ENCODE results near the gene DGKQ. TPM values are rescaled to one million over a fixed set of nuclear protein-coding genes. Genes with fewer than 3 reads are reported as not detected.
"Not testable (repeated sequence)": the region's sequence is repeated elsewhere in the genome, so short reads cannot be mapped to it uniquely, and the experiment has no call there.

The DGKQ gene
- total RNA-seq, 1 donor from 2014 or later = 9.6 TPM

DNA sequence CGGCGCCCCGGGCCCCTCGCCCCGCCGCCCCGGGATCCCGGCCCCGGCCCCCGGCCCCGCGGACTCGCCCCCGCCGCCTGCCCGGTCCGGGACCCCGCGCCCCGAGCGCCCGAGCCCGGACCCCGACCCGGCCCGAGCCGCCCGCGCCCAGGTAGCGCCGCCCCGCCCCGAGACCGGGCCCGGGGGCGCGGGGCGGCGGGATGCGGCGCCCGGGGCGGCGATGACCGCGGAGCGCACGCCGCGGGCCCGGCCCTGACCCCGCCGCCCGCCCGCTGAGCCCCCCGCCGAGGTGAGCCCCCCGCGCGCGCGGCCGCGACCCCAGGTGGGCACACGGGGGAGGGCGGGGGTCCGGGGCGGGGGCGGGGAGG is 38.3 kb upstream of the DGKQ start:
- intact Hi-C loops (cut with DNase I) = no loop called here
- DNase-seq (ENCODE audit: low spot score) = no peak
- ATAC-seq = no peak

DNA sequence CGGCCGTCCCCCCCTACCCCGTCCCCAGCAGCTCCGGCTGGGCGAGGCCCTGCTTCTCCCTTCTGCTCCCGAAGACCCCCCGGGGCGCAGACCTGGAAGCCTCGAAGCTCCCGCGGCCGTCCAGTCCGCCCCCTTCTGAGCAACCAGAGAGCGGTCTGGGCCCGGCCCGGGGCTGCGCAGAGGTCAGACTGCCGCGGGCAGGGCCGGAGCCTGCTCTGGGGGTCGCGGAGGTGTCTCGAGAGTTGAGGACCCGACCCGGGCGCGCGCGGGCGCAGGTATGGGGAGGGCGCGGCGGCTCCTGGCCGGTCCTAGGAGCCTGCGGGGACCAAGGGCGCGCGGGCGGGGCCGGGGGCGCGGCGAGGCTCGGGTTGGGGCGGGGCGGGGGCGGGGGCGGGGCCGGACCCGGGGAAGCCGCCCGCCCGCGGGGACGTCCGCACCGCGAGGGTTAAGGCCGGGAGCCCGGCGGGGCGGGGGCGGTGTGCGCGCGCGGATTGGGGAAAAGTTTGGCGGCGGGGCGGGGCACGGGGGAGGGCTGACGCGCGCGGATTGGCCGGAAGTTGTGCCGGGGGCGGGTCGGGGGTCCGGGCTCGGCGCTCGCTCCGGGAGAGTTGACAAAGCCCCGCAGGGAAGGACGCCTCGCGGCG is 37.8 kb upstream of the DGKQ start, which contains the start of gene FGFRL1:
TSS of gene FGFRL1 (plus strand) at position 605 of the 644 bp plus-strand sequence. CDS start 860 bp downstream, outside the sequence.
- DNase-seq (ENCODE audit: low spot score) (peak; percentile 97), ATAC-seq (peak; percentile 75)
- intact Hi-C loops (cut with DNase I) = no loop called here

DNA sequence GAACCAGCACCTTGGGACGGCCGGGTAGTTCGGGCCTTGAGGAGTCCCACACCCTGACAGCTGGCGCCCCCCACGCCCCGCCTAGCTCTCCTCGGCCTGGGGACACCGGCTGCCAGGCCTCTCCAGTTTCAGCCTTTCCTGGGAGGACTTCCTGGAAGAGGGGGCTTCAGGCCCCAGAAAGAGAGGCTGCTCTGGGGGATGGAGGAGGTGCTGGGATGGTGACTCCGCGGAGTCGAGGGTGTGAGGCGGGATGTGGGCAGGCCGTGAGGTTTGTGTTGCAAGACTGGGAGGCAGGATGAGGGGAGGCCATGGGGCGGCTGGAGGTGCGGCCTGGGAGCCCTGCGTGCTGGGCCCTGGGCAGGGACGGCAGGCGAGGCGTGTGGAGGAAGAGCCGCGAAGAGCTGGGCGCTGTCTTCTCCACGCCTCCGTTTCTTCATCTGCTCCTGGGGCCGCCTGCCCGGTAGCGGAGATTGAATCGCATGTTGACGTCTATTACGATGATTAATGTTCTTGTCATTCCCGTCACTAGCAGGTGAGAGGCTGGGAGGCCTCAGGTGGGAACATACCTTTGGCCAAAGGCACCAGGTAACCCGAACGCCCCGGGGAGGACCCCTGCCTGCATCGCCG is 37.1 kb upstream of the DGKQ start:
- peak; percentile 73 for ATAC-seq
- intact Hi-C loops (cut with DNase I) = no loop called here
- DNase-seq (ENCODE audit: low spot score) = peak; percentile 85

DNA sequence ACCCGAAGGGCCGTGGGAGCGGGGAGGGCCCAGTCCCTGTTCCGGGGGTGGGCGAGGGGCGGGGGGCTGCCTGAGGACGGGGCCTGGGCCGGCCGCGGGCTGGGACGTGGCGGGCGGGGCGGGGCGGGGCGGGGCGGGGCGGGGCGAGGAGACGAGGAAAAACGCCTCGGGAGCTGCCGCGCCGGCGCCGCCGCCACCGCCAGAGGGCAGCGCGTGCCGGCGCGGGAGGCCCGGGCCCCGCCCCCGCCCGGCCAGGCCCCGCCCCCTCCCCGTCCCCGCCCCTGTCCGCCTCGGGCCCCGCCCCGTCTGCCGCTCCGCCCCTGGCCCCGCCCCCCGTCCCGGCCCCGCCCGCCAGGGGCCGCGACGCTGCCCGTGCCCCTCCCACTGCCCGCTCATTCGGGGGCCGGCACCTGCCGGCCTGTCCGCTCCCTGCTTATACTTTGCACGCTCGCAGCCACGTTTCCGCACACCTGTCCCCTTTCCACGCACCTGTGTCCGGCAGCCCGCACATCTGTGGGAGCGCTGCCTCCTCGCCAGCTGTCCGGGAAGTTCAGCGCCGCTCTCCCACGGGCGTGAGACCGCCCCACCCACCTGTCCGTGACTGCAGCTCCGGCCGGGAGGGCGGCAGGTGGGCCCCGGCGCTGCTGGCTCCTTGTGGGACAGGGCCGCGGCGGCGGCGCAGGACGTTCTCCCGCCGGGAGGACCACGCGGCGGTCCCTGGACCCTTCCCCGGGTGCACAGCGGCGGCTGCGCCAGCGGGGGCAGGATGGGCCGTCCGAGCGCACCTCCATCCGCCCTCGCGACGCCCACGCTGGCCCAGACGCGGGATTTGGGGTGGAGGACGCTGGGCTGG is 36.4 kb upstream of the DGKQ start:
- ATAC-seq = peak; percentile 62
- intact Hi-C loops (cut with DNase I) = no loop called here
- peak; percentile 84 for DNase-seq (ENCODE audit: low spot score)

DNA sequence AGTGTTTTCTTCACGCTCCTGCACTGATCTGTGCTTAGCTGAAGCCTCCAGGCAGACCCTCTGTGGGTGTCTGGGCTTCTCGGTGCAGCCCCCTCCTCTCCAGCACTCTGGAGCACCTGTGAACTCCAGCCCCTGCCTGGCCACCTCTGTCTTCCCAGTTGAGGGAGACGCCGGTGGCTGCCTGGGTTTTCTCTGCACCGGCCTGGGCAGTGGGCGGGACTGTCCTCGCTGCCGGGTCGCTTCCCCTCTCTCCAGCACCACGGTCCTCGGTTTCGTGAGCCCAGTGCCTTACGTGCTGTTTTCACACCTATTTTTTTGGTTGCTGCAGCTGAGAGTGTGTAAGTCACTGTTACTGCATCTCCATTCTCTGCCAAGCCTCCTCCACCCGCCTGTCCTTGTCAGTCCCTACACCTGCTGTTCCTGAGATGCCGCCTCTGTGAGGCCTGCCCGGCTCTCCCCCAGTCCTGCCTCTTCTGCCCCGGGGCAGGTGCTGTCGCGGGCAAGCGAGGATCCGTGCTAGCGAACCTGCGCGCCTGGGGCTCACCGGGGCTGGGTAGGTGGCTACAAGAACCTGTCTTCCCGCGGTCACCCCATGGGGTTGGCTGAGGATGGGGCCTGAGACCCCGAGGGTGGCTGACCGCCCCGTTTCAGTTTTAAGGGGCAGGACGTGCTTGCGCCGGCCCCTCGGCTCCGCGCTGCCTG is 35.6 kb upstream of the DGKQ start:
- DNase-seq (ENCODE audit: low spot score) = no peak
- ATAC-seq = peak; percentile 5
- intact Hi-C loops (cut with DNase I) = no loop called here

DNA sequence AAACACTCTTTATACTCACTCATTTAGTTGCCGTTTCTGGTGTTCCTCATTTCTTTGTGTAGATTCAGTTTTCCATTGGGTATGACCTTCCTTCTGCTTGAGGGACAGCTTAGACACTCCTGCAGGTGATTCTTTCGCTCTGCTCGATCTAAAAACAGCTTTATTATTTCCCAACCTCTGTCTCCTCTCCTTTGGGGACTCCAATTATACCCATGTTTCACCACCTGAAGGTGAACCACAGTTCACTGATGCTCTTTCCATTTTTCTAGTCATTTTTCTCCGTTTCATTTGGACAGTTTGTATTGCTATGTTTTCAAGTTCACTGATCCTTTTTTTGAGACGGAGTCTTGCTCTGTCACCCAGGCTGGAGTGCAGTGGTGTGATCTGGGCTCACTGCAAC is 33.5 kb upstream of the DGKQ start:
- ATAC-seq (no peak), DNase-seq (ENCODE audit: low spot score) (no peak)
- intact Hi-C loops (cut with DNase I) = no loop called here

DNA sequence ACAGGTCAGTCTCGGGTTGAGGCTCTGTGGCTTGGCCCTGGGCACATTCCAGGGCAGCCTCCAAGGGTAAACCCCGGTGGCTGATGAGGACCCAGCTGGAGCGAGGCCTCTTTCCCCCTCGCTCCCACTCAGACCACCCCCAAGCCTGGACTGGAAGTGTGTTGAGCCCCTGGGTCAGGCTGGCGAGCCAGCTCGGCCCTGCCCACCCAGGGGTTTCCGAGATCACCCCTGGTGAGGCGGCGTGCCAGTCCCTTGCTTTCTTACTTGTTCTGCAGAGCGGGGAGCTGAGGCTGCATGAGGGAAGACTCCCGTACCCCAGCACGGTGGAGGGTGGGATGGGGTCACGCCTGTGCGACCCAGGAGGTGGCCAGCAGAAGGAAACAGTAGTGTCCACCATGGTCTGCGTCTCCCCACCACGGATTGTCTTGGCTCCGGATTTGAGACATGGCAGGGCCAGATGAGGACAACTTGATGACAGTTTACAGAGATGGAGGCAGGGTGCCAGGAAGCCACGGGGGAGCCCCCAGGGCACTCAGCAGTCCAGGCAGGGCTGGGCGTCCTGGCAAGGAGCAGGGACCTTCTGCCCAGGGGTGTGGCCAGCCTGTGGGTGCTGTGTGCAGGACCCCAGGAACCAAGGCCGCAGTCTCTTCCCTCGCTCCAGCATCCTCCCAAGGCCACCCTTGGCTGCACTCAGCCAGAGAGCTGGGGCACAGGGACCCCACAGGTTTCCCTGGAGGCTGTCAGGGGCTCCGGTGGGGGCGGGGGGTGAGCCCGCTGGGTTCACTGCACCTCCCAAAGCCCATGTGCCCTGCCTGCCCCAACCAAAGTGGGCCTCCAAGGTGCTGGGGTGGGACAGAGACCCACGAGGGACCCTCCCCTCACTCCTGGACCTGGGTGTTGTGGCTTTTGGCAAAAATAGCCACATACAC is 31.5 kb upstream of the DGKQ start:
- no peak for DNase-seq (ENCODE audit: low spot score)
- no peak for ATAC-seq
- intact Hi-C loops (cut with DNase I) = no loop called here

DNA sequence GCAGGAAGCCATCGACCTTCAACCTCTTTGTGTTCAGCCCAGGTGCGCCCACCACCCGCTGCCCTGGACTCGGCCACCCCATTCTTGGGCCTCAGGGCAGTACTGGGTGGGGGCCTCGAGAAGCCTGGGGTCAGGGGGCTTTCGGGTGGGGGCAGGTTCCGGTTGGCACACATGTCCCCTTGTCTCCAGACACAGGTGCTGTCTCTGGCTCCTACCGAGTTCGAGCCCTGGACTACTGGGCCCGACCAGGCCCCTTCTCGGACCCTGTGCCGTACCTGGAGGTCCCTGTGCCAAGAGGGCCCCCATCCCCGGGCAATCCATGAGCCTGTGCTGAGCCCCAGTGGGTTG is 30.7 kb upstream of the DGKQ start:
- intact Hi-C loops (cut with DNase I) = no loop called here
- ATAC-seq = no peak
- no peak for DNase-seq (ENCODE audit: low spot score)

DNA sequence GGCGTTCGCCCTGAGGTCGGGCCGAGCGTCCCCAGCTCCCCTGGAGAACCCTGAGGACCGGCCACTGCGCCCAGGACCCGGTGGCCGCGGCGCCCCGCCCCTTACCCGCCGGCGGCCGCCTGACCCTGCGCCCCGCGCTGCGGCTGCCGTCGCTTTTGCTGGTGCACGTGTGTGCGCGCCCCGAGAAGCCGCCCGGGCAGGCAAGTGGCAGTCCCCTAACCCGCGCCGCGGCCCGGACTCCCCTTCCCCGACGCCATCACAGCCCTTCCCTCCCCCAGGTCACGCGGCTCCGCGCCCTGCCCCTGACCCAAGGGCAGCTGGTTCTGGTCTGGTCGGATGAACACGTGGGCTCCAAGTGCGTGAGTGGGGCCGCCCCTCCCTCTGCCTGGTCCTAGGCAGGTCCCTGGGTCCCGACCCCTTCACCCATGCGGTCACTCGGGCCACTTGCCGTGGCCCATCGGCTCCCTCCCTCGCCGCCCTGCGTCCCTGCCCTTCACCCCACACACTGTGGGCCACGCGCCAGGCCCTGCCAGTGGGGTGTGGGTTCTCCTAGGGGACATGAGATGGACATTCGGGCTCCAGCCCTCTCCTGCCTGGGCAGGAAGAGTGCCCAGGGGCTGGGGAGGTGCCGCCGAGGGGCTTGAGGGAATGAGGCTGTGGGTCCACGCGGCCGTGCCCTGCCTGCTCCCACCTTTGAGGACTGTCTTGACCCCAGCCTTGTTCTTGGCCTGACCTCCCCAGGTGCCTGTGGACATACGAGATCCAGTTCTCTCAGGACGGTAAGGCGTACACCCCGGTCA is 30.1 kb upstream of the DGKQ start:
- intact Hi-C loops (cut with DNase I) = no loop called here
- no peak for ATAC-seq
- DNase-seq (ENCODE audit: low spot score) = no peak

DNA sequence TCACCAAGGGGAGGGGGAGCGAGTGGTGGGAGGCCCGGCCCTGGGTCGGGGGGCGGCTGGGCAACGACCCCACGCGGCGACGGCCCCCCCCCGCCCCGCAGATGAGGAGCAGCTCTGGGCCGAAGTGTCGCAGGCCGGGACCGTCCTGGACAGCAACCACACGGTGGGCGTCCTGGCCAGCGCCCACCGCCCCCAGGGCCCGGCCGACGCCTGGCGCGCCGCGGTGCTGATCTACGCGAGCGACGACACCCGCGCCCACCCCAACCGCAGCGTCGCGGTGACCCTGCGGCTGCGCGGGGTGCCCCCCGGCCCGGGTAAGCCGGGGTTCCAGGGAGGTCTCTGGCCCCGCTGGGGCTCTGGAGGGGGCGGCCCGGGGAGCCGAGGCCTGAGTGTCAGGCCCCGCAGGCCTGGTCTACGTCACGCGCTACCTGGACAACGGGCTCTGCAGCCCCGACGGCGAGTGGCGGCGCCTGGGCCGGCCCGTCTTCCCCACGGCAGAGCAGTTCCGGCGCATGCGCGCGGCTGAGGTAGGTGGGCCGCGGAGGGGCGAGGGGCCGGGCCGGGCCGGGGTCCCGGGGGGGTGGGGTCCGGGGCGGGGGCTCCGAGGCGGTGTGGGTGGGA is 29.4 kb upstream of the DGKQ start:
- DNase-seq (ENCODE audit: low spot score) = no peak
- intact Hi-C loops (cut with DNase I) = no loop called here

DNA sequence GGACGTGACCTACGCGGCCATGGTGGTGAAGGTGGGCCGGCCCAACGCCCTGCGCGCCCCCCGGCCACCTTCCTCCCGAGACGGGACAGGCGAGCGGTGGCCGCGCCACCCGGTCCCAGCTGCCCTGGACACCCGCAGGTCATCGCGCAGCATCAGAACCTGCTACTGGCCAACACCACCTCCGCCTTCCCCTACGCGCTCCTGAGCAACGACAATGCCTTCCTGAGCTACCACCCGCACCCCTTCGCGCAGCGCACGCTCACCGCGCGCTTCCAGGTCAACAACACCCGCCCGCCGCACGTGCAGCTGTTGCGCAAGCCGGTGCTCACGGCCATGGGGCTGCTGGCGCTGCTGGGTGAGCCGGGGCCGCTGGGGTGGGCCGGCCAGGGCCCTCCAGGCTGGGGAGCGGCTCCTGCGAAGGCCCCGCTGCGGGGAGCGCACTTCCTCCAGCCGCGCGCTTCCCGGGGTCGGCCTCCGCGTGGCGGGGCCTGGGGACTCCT is 28.8 kb upstream of the DGKQ start:
- intact Hi-C loops (cut with DNase I) = no loop called here
- ATAC-seq (peak; percentile 76), DNase-seq (ENCODE audit: low spot score) (no peak)

More for the DNA sequence above, 29.4 kb upstream of the DGKQ start:
- no peak for ATAC-seq

DNA sequence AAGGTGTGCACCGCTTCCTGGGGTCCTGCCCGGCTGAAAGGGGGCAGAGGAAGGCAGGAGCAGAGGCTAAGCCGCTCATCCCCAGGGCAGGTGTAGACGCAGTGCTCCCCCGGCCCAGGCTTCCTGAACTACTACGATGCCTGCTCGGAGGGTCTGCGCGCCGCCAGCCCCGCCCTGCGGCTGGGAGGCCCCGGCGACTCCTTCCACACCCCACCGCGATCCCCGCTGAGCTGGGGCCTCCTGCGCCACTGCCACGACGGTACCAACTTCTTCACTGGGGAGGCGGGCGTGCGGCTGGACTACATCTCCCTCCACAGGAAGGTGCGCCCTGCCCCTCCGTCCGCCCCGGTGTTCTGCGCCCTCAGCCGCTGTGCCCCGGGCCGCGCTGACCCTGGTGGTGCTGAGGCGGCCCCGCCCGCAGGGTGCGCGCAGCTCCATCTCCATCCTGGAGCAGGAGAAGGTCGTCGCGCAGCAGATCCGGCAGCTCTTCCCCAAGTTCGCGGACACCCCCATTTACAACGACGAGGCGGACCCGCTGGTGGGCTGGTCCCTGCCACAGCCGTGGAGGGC is 28.3 kb upstream of the DGKQ start:
- intact Hi-C loops (cut with DNase I) = no loop called here

DNA sequence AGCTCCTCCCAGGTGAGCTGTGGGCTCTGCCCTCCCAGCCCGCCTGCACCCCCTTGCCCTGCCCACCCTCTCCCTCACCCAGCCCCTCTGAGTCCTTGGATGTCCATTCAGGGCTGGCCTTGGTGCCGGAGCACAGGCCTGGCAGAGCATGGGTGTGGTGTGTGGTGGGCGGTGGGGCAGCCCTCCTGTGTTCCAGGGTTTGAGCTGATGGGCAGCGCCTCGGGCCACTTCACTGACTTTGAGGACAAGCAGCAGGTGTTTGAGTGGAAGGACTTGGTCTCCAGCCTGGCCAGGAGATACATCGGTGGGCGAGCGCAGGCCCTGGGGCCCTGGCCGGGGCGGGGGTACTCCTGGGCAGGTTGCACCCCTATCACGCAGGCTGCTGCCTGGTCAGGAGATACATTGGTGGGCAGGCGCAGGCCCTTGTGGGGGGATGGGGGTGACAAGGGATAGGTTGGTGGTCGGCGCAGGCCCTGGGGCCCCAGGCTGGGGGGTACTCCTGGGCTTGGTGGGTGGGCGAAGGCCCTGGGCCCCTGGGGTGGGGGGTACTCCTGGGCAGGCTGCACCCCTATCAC is 27.4 kb upstream of the DGKQ start:
- intact Hi-C loops (cut with DNase I) = no loop called here
- no peak for ATAC-seq
- no peak for DNase-seq (ENCODE audit: low spot score)

More for the DNA sequence above, 28.3 kb upstream of the DGKQ start:
- no peak for ATAC-seq
- DNase-seq (ENCODE audit: low spot score) = no peak

DNA sequence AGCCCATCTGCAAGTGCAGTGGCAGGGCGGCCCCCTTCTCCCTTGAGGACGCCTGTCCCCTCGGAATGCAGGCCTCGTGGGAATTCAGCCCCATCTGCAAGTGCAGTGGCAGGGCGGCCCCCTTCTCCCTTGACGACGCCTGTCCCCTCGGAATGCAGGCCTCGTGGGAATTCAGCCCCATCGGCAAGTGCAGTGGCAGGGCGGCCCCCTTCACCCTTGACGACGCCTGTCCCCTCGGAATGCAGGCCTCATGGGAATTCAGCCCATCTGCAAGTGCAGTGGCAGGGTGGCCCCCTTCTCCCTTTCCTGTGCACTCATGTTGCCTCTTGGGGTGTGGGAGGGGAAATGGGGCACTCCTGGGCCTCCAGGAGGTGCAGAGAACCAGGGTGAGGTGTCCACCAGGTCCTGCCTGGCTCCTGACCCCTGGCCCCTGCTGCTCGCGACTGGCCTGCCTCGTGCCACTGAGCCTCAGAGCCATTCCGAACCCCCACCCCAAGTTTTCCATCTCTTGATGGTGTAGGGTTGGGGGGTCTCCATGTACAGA is 26.6 kb upstream of the DGKQ start:
- no peak for DNase-seq (ENCODE audit: low spot score)
- intact Hi-C loops (cut with DNase I) = no loop called here
- ATAC-seq = no peak

DNA sequence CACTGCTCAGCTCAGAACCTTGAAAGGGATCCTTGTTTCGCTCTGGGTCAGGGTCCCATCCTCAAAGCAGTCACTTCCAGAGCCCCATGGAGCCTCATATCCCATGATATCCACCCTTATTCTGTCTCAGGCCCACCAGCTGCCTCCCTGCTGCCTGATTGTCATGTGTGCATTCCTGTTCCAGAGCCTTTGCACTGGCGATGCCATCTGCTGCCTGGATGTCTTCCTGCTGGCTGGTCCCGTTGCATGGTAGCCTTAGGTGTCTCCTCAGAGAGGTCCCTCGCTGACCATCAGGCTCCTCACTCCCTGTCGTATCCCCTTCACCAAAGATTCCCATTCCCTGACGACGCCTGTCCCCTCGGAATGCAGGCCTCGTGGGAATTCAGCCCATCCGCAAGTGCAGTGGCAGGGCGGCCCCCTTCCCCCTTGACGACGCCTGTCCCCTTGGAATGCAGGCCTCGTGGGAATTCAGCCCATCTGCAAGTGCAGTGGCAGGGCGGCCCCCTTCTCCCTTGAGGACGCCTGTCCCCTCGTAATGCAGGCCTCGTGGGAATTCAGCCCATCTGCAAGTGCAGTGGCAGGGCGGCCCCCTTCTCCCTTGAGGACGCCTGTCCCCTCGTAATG is 26.0 kb upstream of the DGKQ start:
- ATAC-seq; DNase-seq (ENCODE audit: low spot score); intact Hi-C loops (cut with DNase I): not testable (repeated sequence)

All from sciatic nerve (tissue), 2 donors.